ENCODE results near the gene PLCB4. TPM values are rescaled to one million over a fixed set of nuclear protein-coding genes. Genes with fewer than 3 reads are reported as not detected.

PLCB4 gene
- total RNA-seq, 4 donors from 2014 or later: 20.6 to 45.9 (median 34.2) TPM

- no peak for DNase-seq
- Histone ChIP-seq H3K36me3 (no peaks in the 10 kb centered on the region), H3K4me3 (no peak overlapping the region), H3K27me3 (no peaks in the 10 kb centered on the region), H3K4me1 (no peaks in the 10 kb centered on the region), H3K9me3 (peaks cover 0 to 10% of the 10 kb centered on the region in 2 donors), H3K27ac (no peak overlapping the region)
- intact Hi-C loops (cut with DNase I; ENCODE audit: low total_unique reads): no loop called here
- no peak for TF ChIP-seq EP300 (IDR thresholded peaks at IDR 0.05; ENCODE audit: low read depth)
- WGBS, 2 donors (ENCODE audit: low coverage in 1 of 2): 76% methylated on average over 1 of the region's 1 CpG; no CpG with 5 or more reads in 1 of the 2 donors
- in situ Hi-C loops (cut with MboI; ENCODE audit: low pct_ligation_motif_present in 1 of 4, low pct_unique_long_range_greater_than_20kb in 1 of 4, low sequenced_read_pairs in 3 of 4): no loop called here
Observed at GRCh38 chr20:9154464-9155024, 85.7 kb downstream of the PLCB4 start.

GRCh38 chr20:9156529-9157280, 87.8 kb downstream of the PLCB4 start:
- intact Hi-C loops (cut with DNase I; ENCODE audit: low total_unique reads) (no loop called here), in situ Hi-C loops (cut with MboI; ENCODE audit: low pct_ligation_motif_present in 1 of 4, low pct_unique_long_range_greater_than_20kb in 1 of 4, low sequenced_read_pairs in 3 of 4) (no loop called here)
- WGBS, 2 donors (ENCODE audit: low coverage in 1 of 2): 67 to 76% methylated on average over 4 of the region's 4 CpGs
- Histone ChIP-seq H3K27me3 (no peaks in the 10 kb centered on the region), H3K9me3 (peaks cover 0 to 9% of the 10 kb centered on the region in 2 donors), H3K4me1 (peaks cover 0 to 13% (median 6%) of the 10 kb centered on the region in 4 donors), H3K36me3 (no peaks in the 10 kb centered on the region), H3K4me3 (no peak overlapping the region), H3K27ac (no peak overlapping the region)
- DNase-seq: no peak
- TF ChIP-seq, protein P1, sequence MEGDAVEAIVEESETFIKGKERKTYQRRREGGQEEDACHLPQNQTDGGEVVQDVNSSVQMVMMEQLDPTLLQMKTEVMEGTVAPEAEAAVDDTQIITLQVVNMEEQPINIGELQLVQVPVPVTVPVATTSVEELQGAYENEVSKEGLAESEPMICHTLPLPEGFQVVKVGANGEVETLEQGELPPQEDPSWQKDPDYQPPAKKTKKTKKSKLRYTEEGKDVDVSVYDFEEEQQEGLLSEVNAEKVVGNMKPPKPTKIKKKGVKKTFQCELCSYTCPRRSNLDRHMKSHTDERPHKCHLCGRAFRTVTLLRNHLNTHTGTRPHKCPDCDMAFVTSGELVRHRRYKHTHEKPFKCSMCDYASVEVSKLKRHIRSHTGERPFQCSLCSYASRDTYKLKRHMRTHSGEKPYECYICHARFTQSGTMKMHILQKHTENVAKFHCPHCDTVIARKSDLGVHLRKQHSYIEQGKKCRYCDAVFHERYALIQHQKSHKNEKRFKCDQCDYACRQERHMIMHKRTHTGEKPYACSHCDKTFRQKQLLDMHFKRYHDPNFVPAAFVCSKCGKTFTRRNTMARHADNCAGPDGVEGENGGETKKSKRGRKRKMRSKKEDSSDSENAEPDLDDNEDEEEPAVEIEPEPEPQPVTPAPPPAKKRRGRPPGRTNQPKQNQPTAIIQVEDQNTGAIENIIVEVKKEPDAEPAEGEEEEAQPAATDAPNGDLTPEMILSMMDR (IDR thresholded peaks at IDR 0.05): no peak

DNA sequence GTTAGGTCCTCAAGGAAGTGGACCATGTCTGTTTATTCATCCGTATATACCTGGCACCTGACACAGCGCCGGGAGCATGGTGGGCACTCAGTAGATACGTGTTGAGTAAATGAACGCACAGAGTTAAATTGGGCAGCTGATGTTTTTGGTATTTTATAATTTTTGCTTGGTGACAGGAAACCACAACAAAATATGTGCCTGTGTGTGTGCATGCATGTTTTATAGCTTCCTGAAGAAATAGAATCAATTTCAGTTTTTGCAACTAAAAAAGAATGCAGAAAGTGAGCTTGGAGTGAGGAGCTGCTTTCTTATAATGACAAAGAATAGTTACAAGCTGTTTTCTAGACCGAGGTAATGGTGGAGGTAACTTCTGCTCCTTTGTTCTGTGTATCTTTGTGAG, 91.4 kb downstream of the PLCB4 start:
- Histone ChIP-seq H3K27ac (no peak overlapping the region), H3K4me1 (peaks cover 0 to 16% (median 7%) of the 10 kb centered on the region in 4 donors), H3K4me3 (no peak overlapping the region), H3K36me3 (no peaks in the 10 kb centered on the region), H3K27me3 (no peaks in the 10 kb centered on the region), H3K9me3 (no peaks in the 10 kb centered on the region)
- intact Hi-C loops (cut with DNase I; ENCODE audit: low total_unique reads): no loop called here
- TF ChIP-seq, protein P1 (IDR thresholded peaks at IDR 0.05): no peak
- TF ChIP-seq POLR2A (IDR thresholded peaks at IDR 0.05): no peak
- no peak for TF ChIP-seq POLR2AphosphoS5 (IDR thresholded peaks at IDR 0.05)
- TF ChIP-seq EP300 (IDR thresholded peaks at IDR 0.05; ENCODE audit: low read depth): no peak
- in situ Hi-C loops (cut with MboI; ENCODE audit: low pct_ligation_motif_present in 1 of 4, low pct_unique_long_range_greater_than_20kb in 1 of 4, low sequenced_read_pairs in 3 of 4): no loop called here
- DNase-seq: no peak
- 38 to 69% methylated on average over 1 to 6 of the region's 6 CpGs for WGBS, 2 donors (ENCODE audit: low coverage in 1 of 2)

DNA sequence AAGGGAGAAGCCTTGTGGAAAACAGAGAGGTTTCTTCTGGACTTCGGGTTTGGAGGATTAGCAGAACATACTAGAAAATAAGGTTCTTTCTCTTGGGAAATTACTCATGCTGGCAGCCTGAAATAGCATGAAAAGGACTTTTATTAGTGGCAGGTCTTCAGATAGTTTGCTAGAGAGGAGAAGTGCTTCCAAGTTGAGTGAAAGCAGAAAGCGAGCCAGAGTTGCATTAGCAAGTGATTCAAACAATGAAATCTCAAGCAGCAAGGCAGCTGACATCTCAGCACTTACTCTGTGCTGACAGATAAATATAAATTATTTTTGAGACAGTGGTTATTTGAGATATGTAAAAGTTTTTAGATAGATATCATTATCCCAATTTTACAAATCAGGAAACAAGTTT, 91.9 kb downstream of the PLCB4 start:
- Histone ChIP-seq H3K27me3 (no peaks in the 10 kb centered on the region), H3K27ac (no peak overlapping the region), H3K9me3 (no peaks in the 10 kb centered on the region), H3K4me1 (peaks cover 0 to 16% (median 7%) of the 10 kb centered on the region in 4 donors), H3K4me3 (no peak overlapping the region), H3K36me3 (no peaks in the 10 kb centered on the region)
- intact Hi-C loops (cut with DNase I; ENCODE audit: low total_unique reads): no loop called here
- no peak for DNase-seq
- TF ChIP-seq, protein P1 (IDR thresholded peaks at IDR 0.05): no peak
- TF ChIP-seq EP300 (IDR thresholded peaks at IDR 0.05; ENCODE audit: low read depth): no peak
- no peak for TF ChIP-seq POLR2AphosphoS5 (IDR thresholded peaks at IDR 0.05)
- no peak for TF ChIP-seq POLR2A (IDR thresholded peaks at IDR 0.05)
- WGBS, 2 donors (ENCODE audit: low coverage in 1 of 2): 36 to 37% methylated on average over 2 of the region's 2 CpGs
- in situ Hi-C loops (cut with MboI; ENCODE audit: low pct_ligation_motif_present in 1 of 4, low pct_unique_long_range_greater_than_20kb in 1 of 4, low sequenced_read_pairs in 3 of 4): no loop called here

Data from transverse colon (tissue), 4 donors.